Stimulated activated CD4-positive, alpha-beta T cell treated with anti-CD3 and anti-CD28 coated beads, TNF-alpha, amount 100 ng/mL, for 4 hours (primary cell): ENCODE measurements around the gene TMBIM1.
A peak's percentile ranks its signal among the peaks of the same experiment; 100 is the strongest.

ENCODE experiments used
- DNase-seq, 3 experiments: peaks; one replicate each; pipeline ENCODE4 v3.0.0-alpha.2; 2020; ENCODE audit warnings: low read depth in 3 of 3

The TMBIM1 gene

GRCh38 chr2:218257390-218257981 is 34.8 kb downstream of the TMBIM1 start:
- peak; percentile 33 to 60 (median 43) for DNase-seq

- no peak for DNase-seq
Measured at GRCh38 chr2:218256612-218257350, 35.5 kb downstream of the TMBIM1 start.

- no peak for DNase-seq
Measured at GRCh38 chr2:218255446-218255845, 36.9 kb downstream of the TMBIM1 start.

- no peak for DNase-seq
Measured at GRCh38 chr2:218253232-218253625, 39.1 kb downstream of the TMBIM1 start.

- no peak for DNase-seq
Measured at GRCh38 chr2:218252509-218253231, 39.6 kb downstream of the TMBIM1 start.

GRCh38 chr2:218249691-218250090 is 42.6 kb downstream of the TMBIM1 start:
- no peak for DNase-seq

- DNase-seq: no peak
Measured at GRCh38 chr2:218245214-218245613, 47.1 kb downstream of the TMBIM1 start.

GRCh38 chr2:218244665-218245064 is 47.6 kb downstream of the TMBIM1 start:
- no peak for DNase-seq

- DNase-seq: no peak
Measured at GRCh38 chr2:218244204-218244603, 48.1 kb downstream of the TMBIM1 start.

- no peak for DNase-seq
Measured at GRCh38 chr2:218238887-218239286, 53.4 kb downstream of the TMBIM1 start.

- no peak for DNase-seq
Measured at GRCh38 chr2:218236829-218237228, 55.5 kb downstream of the TMBIM1 start.

GRCh38 chr2:218235017-218235416 is 57.3 kb downstream of the TMBIM1 start:
- DNase-seq: no peak

GRCh38 chr2:218234521-218234920 is 57.8 kb downstream of the TMBIM1 start:
- DNase-seq: no peak

- no peak for DNase-seq
Measured at GRCh38 chr2:218233543-218233942, 58.8 kb downstream of the TMBIM1 start.

GRCh38 chr2:218230882-218231281 is 61.4 kb downstream of the TMBIM1 start:
- no peak for DNase-seq

GRCh38 chr2:218229851-218230250 is 62.5 kb downstream of the TMBIM1 start:
- DNase-seq: no peak

- peak in 1 of 3 experiments; percentile 25 for DNase-seq
Measured at GRCh38 chr2:218229239-218229638, 63.1 kb downstream of the TMBIM1 start.

GRCh38 chr2:218228366-218229090 is 63.8 kb downstream of the TMBIM1 start:
- no peak for DNase-seq

GRCh38 chr2:218226903-218227302 is 65.4 kb downstream of the TMBIM1 start:
- DNase-seq: no peak
